ENCODE results near the gene MICAL2.

DNA sequence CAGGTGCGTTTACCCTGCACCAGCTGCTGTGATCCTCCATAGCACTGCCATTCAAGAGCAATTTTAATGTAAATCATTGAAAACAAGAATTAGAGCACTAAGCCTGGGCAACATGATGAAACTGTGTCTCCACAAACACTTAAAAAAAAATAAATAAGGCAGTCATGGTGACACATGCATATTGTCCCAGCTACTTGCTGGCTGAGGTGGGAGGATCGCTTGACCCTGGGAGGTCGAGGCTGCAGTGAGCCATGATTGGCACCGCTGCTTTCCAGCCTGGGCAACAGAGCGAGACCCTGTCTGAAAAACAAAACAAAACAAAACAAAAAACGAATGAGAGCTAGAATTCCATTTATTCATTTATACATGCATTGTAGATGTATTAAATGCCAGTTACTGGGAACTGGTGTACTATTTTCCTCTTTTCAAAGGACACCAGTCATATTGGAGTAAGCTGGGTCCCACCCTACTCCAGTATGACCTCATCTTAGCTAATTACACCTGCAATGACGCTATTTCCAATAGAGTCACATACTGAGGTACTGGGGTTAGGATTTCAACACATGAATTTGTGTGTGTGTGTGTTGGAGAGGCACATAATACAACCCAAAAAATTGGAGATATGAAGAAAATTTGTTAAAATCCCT lies 101.9 kb downstream of the MICAL2 start:
- TF ChIP-seq, protein P1, sequence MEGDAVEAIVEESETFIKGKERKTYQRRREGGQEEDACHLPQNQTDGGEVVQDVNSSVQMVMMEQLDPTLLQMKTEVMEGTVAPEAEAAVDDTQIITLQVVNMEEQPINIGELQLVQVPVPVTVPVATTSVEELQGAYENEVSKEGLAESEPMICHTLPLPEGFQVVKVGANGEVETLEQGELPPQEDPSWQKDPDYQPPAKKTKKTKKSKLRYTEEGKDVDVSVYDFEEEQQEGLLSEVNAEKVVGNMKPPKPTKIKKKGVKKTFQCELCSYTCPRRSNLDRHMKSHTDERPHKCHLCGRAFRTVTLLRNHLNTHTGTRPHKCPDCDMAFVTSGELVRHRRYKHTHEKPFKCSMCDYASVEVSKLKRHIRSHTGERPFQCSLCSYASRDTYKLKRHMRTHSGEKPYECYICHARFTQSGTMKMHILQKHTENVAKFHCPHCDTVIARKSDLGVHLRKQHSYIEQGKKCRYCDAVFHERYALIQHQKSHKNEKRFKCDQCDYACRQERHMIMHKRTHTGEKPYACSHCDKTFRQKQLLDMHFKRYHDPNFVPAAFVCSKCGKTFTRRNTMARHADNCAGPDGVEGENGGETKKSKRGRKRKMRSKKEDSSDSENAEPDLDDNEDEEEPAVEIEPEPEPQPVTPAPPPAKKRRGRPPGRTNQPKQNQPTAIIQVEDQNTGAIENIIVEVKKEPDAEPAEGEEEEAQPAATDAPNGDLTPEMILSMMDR (IDR thresholded peaks at IDR 0.05), result no peak
- TF ChIP-seq EZH2 (IDR thresholded peaks at IDR 0.05; ENCODE audit: borderline replicate concordance, insufficient read depth, low read depth, low read length, poor library complexity, severe bottlenecking), result no peak

Data from B cell (primary cell).